GM21717 (cell line): ENCODE results near the gene ELL.

Experiments used
- ATAC-seq: cut with Tn5 transposase; IDR thresholded peaks from one replicate; pipeline ENCODE4 v1.9.1; 2021; ENCODE audit warnings: mild to moderate bottlenecking, moderate library complexity; ENCODE audit not compliant: unreplicated experiment

The ELL gene

DNA sequence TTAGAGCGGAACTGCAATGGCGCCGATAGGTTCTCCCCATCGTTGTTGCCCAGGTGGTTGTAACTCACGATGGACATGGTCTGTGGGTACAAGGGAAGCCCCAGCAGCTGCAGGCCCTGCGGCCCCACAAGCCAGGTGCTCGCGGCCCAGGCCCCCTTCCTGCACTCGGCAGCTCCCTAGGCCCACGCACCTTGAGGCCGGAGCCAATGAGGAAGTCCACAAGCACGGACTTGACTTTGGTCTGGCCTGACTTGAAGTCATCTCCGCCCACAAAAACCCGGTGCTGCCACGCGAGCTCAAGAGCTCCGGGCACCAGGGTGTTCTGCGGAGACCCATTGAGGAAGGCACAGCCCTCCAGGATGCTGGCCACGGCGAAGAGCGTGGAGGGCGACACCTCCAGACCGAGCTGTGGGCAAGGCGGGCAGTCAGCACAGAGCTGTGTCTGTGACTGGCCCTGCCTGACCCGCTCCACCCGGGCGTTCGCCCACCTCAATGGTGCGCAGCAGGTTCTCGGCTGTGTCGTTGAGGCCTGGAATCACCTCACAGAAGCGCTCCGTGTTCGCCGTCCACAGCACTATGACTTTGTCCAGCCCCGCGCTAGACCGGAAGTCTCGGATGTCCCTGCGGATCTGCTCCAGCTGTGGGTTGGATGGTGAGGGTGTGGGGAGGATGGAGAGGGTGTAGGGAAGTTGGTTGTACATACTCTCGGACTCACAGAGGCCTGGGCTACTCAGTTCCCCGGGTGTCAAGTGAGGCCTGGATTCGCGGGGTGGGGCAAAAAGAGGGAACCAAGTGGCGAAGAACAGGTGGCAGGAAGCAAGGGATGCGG, 85.8 kb downstream of the ELL start:
- no peak for ATAC-seq

DNA sequence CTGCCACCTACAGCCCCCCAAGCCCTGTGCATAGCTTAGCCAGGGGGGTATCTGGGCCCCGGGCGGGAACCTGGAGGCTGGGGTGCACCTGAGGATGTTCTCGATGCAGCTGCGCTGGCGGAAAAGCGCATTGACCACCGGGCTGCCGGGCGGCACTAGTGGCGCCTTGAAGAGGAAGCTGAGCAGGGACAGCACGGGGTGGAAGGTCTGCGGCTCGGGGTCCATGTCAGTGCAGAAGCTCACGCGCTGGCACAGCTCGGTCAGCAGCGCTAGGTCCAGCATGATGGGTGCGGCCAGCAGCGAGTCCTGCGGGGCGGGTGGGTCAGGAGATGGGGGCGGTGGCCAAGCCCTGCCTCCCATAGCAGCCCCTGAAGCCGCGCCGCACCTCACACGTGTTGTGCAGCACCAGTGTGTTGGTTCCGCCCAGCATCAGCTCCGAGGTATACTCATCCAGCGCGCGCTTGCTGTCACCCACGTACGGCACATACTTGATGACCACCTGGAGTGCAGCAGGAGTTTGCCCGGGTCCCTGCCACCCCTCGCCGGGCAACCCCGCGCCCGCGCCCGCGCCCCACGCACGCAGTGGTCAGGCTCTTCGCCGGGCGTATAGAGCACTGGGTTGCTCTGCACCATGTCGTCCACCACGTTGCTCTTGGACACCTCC, 86.6 kb downstream of the ELL start:
- no peak for ATAC-seq

DNA sequence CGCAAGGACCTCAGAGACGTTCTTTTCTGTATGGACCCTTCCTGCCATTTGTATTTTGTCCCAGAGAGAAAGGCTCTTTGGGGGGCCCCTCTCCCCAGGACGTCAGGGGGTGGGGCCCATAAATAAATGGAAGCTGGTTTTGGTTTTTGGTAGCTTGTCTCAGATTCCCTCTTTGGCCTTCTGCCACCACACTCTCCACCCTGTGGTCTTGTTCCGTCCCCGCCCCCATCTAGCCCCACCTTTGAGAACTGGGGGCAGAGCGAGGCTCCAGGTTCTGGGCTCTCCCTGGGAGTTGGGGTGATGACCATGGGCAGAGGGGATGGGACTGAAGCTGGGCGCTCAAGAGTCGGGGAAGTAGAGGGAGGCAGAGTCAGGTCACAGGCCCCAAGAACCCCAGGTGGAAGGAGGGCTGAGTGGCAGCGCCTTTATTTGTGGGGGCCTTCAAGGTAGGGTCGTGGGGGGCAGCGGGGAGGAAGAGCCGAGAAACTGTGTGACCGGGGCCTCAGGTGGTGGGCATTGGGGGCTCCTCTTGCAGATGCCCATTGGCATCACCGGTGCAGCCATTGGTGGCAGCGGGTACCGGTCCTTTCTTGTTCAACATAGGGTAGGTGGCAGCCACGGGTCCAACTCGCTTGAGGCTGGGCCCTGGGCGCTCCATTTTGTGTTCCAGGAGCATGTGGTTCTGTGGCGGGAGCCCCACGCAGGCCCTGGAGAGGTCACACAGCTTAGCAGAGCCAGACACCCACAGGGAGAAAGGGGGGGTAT, 87.3 kb downstream of the ELL start:
- no peak for ATAC-seq

DNA sequence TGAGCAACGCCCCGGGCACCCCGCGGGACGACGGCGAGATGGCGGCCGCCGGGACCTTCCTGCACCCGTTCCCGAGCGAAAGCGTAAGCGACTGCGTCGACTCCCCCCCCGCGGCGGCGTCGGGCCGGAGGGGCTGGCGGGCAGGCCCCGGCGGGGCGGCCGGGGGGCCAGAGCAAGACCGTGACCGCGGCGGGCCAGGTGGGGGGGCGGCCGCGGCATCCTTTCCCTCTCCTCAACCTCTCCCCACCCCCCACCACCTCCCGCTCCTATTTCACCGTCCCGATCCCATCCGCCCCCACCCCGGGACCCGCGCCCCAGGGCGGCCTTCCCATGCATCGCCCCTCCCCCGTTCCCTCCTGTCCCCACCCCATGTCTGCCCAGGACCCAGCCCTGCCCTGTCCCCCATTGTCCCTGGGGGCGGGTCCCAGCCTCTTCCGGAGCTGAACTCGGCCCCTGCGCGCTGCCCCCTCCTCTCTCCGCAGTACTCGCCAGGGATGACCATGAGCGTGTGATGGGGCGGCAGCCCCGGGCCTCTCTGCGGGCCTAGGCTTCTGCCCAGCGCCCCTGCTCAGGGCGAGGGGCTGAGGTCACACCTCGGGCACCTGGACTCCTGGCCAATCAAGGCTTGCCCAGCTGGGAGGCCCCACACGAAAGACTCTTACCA, 88.0 kb downstream of the ELL start:
- no peak for ATAC-seq

DNA sequence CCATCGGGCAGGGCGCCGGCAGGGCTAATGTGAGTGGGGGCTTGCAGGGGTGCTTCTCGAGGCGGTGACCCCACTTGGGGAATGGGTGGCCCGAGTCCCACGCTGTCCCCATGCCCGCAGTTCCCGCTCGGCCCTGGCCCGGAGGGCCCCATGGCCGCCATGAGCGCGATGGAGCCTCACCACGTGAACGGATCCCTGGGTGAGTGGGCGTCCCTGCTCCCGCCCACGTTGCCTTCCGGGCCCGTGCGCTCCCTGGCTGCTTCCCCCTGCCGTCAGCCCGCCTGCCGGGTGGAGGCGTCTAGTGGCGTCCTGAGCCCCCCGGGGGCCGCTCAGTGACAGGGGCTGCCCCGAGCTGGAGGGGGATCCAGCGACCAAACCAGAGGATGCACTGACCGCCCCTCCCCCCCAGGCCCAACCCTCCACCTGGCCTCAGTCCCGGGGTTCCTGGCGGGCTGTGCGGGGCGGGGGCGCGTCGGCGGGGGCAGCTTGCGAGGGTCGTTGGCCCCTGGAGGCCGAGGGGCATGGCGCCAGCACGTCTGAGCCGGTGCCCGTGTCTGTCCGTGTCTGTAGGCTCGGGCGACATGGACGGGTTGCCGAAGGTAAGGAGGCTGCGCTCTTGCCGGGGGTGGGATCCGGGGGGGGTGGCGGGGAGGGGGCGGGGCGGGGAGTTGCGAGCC, 88.7 kb downstream of the ELL start:
- no peak for ATAC-seq

DNA sequence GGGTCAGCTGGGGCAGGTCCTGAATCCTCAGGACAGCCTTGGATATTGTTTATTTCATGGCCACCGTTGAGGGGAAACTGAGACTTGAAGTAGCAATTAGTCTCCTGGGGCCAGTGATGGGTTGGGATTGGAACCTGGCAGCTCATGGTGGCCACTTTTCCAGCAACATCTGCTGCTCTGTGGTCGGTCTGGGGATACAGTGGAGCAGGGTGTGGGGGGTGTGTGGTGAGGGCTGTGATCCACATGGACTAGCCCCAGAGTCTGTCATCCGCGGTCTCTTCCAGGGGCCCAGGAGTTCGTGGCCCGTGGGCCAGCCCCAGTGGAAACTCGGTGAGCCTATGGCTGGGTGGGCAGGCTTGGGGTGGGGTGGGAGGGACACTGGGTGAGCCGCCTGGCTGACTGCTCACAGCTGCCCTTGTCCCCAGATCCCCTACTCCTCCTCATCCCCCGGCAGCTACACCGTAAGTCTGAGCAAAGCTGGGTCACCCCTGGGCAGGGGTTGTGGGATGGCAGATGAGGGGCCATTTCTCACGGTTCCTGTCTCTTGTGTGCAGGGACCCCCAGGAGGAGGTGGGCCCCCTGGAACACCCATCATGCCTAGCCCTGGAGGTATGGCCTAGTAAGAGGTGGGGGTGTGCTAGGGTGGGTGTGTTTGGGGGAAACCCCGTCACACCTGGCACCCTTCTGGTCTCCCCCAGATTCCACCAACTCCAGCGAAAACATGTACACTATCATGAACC, 89.4 kb downstream of the ELL start:
- ATAC-seq, result no peak

DNA sequence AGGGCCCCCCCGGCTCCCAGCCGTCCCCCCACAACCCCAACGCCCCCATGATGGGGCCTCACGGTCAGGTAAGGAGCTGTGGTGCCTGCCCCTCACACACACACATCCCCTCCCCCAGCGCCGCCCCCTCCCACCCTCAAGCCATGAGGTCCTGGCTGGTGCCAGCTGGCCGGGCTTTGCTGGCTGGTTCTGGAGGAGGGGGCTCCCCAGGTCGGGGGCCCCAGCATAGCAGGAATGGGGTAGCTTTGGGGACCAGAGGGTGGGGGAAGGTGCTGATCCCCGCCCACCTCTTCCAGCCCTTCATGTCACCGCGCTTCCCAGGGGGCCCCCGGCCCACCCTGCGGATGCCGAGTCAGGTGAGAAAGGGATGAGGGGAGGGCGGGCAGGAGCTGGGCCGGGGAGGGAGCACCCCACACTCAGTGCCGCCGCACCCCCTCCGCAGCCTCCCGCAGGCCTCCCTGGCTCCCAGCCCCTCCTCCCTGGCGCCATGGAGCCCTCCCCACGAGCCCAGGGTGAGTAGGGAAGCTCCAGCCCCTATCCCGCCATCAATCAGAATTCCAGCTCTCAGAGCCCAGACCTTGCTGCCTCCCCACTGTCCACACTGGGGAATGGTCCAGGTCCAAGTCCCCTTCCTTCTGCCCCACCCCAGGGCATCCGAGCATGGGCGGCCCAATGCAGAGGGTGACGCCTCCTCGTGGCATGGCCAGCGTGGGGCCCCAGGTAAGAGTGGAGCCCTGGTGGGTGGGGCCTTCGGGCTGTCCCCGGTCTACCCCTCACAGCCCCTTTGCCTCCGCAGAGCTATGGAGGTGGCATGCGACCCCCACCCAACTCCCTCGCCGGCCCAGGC, 90.3 kb downstream of the ELL start:
- ATAC-seq, result no peak

DNA sequence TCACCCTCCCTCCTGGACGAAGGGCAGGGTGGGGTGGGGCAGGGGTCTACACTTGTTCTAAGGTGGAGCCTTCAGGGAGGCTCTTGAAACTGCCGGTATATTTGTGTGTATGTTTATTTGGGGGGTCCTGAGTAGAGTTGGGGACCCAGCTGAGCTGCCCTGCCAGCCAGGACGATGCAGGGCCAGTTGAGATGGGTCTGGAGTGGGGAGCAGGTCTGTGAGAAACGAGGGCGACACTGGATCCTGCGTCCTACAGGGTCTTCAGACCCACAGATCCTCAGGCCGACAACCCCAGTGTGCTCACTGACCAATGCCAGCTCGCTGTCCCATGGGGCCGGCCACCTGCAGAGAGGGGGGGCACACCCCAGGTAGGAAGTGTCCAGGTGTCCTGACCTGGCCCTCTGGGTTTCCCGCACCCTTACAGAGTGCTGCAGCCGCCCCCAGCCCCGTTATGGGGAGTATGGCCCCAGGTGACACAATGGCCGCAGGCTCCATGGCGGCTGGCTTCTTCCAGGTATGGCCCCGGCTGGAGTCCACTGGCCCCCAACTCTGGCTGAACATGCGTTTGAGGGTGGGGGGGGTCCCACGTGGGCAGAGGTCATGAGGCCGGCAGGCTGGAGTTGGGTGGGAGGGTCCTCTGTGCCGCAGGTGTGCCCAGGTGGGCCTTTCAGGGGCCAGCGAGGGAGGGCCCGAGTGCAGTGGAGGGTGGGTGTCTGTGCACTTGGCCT, 91.3 kb downstream of the ELL start:
- ATAC-seq, result no peak

DNA sequence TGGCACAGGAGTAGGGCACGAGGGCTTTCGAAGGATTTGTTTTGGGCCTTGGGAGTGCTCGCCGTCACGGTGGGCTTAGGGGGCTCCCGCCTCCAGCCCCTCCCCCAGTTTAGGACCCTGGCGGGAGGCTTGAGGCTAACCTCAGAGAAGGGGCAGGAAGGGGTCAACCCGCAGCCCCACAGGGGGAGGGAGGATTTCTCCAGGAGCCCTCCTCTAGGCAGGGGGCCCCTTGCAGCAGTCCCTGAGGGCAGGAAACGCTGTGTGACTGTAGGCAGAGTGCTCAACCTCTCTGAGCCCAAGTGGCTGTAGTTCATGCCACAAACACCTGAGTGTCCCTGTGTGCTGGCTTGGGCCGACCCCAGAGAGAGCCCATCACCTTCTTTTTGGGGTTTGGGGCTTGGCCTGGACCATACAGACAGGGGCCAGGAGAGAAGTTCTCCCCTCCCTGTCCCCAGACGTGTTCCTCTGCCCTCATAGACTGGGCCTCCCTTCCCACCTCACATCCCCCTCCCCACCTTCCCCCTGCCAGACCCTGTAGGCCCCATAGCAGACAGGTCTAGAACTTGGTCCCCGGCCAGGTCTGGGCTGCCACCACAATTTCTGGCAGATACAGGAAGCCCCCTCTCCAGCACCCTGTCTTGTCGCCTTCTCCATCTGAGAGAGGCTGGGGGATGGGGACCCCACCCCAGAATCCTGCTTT, 92.0 kb downstream of the ELL start:
- no peak for ATAC-seq

DNA sequence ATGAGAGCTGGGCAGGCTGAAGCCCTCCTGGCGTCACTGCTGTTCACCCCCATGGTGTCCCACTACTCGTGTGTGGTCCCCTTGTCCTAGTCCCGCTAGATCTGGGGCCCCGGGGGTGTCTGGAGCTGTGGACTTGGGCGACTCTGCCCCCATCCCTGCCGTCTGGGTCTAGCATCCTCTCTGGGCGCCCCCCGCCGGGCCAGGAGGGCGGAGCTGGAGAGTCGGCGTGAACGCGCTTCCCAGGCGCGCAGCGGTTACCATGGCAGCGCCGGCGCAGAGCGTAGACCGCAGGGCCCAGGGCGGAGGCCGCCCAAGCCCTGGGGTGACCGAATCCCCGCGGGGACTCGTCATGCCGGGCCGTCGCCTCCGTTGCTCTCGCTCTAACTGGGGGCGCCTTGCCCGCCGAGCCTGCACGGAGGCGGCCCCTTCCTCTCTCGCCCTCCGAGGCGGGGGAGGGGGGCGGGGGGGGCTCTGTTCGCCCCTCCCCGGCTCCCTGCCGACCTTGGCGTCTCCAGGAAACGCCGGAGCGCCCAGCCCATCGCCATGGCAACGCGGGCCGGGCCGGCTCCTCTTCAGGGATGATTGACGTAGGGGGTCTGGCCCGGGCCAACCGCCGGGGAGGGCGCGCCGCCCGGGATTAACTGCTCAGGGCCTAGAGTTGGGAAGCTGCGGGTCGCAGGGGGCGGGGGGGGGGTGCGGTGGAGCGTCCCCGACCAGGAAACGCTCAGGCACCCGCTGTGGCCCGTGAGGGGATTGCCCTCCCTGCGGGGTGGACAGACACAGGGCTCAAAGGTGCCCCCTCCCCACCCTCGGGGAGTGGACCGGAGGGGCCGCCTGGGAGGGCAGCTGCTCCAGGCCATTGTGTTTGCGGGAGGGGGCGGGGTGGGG, 92.8 kb downstream of the ELL start:
- ATAC-seq, result peak; percentile 39

DNA sequence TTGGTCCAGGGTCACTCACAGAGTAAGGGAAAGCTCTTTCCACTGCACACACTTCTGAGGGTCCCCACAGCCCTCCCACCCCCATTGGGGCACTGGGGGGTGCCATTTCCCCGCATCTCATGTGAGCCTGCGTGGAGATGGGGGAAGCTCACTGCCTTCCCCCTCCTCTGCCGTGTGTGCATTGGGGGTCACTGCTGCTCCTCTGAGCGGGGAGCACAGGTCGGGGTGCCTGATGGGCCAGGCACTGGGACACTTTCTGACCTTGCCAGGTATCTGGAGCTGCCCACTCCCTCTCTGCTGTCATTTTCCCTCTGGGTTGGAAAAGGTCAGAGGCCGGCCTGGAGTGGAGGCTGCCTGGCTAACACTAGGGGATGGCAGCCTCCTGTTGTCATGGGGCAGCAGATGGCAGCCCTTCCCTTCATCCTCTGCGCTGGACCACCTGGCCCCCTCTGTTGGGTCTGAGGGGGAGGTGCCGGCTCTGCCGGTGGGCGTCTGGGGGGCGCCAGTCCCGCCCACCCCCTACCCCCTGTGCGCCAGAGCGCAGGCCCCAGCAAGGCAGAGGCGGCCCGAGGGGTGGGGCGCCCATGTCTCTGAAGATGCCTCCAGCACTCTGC, 93.6 kb downstream of the ELL start:
- no peak for ATAC-seq

DNA sequence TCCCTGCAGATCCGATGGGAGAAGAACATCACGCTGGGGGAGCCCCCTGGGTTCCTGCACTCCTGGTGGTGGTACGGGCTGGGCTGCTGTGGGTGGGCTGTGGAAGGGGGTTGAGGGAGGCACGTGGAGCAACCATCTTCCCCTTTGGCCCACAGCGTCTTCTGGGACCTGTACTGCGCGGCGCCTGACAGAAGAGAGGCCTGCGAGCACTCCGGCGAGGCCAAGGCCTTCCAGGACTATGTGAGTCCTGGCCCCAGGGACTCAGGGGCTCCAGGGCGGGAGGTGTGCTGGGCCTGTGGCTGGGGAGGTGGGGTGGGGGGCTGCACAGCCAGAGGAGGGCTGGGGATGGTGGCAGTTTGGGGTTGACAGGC, 94.1 kb downstream of the ELL start:
- ATAC-seq, result no peak

DNA sequence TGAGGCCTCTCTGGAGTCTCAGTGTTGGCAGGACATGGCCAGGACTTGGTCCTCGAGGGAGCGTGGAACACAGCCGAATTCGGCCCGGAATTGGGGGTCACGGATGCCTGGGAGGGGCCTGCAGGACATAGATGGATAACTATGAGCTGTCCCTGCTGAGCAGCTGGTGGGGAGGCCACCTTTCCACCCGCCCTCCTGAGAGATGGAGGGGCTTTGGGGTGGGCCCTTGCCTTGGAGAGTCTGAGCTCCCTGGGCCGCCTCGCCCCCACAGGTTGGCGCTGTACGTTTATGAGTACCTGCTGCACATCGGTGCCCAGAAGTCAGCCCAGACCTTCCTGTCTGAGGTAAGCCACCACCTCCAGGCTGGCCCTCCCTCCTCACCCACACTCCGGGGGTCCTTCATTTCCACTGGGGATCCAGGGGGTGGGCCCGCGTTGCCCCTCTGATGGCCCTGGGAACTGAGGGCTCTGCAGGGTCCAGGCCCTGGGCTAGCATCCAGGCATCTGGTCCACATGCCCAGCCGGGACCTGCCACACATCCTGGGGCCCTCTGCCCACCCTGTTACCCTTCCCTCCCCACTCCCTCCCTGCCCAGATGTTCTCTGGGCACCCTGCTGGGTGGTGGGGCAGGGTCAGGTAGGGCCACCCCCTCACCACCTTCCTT, 94.7 kb downstream of the ELL start:
- no peak for ATAC-seq

DNA sequence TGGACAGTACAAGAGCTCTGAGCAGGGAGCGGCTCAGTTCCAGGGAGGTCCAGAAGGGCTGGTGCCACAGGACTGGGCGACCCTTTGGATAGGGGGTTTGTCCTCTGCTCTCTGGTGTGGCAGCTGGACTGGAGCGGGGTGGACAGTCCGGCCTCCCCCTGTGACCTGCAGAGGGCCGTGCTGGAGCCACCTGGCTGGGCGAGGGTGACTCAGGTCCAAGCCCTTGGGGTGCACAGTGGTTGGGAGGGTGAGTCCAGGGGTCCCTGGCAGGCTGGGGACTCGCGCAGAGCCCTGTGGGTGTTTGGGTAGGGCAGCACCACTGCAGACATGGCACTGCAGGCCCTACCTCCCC, 95.5 kb downstream of the ELL start:
- no peak for ATAC-seq

DNA sequence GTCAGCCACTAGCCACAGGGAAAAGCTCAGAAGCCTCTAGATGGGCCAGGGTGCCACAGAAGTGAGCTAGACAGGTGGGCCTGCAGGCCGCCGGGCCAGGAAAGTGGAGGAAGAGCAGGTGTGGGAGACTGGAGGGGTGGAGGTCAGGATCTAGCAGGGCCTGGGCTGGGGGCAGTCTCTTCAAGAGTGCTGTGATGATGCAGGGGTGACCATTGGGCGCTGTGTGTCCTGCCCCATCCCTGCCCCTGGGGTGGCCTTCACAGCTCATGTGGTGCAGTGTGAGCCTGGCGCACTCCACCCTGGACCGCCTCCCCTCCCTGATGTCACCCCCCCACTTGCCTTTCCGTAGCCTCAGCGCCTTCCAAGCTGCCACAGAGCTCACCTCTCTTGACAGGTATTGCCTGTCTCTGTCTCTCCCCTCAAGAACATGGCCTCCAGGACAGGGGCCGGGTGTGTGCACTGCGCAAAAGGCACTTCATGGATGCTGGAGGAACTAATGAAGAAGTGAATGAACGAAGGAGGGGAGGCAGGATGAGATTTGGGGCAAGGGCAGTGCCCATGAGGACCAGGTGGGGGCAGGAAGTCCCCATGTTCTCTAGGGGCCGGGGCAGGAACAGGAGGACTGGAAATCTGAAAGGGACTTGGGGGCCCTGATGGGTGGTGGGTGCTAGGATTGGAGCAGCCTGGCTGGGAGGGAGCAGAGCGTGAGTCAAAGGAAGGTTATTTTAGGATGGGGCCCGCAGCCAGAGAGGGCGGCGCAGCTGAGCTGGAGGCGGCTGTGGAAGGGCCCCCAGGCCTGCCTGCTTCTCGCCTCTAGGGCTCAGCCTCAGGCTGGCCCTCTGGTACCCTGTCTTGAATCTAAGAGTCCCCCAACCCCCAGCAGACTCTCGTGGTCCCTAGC, 96.1 kb downstream of the ELL start:
- no peak for ATAC-seq
